Skeletal muscle tissue (tissue), 4 donors: Measurements from ENCODE around the gene PDE1C. TPM values are rescaled to one million over a fixed set of nuclear protein-coding genes. Genes with fewer than 3 reads are reported as not detected.

Source experiments
- H3K27ac ChIP-seq: one replicate; pipeline ENCODE4 v1.7.0; 2013; ENCODE audit warnings: mild to moderate bottlenecking, low read depth, low read length, inconsistent platforms
- H3K27me3 ChIP-seq, 3 donors: one replicate each; pipeline ENCODE4 v1.7.0; 2013; ENCODE audit warnings: low read length in 3 of 3; ENCODE audit not compliant: control insufficient read depth in 3 of 3, insufficient read depth in 3 of 3
- H3K36me3 ChIP-seq, 3 donors: one replicate each; pipeline ENCODE4 v1.7.0; 2013; ENCODE audit warnings: low read length in 3 of 3; ENCODE audit not compliant: control insufficient read depth in 3 of 3, insufficient read depth in 3 of 3
- H3K4me1 ChIP-seq, 3 donors: one replicate each; pipeline ENCODE4 v1.7.0; 2013; ENCODE audit warnings: low read length in 3 of 3, mild to moderate bottlenecking in 3 of 3; ENCODE audit not compliant: control insufficient read depth in 3 of 3, insufficient read depth in 3 of 3
- H3K4me3 ChIP-seq, 3 donors: one replicate each; pipeline ENCODE4 v1.7.0; 2013; ENCODE audit warnings: low read length in 3 of 3
- H3K9ac ChIP-seq, 3 donors: one replicate each; pipeline ENCODE4 v1.7.0; 2013; ENCODE audit warnings: low read length in 3 of 3, mild to moderate bottlenecking in 3 of 3, moderate library complexity in 2 of 3, low read depth in 1 of 3
- H3K9me3 ChIP-seq, 3 donors: one replicate each; pipeline ENCODE4 v1.7.0; 2013; ENCODE audit warnings: low read length in 3 of 3; ENCODE audit not compliant: control insufficient read depth in 3 of 3
- total RNA-seq: library from RNA; depleted of rRNA; stranded (reverse); fragments of >200 nt; gene quantifications from one replicate; pipeline ENCODE4 v1.2.3, GENCODE V29; 2014
- donor health status: Osteomylitis.

Gene PDE1C
- total RNA-seq, 1 donor from 2014 or later, result 2.1 TPM

GRCh38 chr7:31873816-31874597 is 196.2 kb downstream of the PDE1C start:
- Histone ChIP-seq H3K4me3 (no peak overlapping the region), H3K4me1 (no peaks in the 10 kb centered on the region), H3K9me3 (peaks cover 0 to 2% (median 0%) of the 10 kb centered on the region in 3 donors), H3K36me3 (no peaks in the 10 kb centered on the region), H3K27ac (no peak overlapping the region), H3K9ac (no peak overlapping the region), H3K27me3 (no peaks in the 10 kb centered on the region)

- H3K9ac ChIP-seq, result no peak overlapping the region
- H3K4me3 ChIP-seq, result no peak overlapping the region
- H3K36me3 ChIP-seq, result no peaks in the 10 kb centered on the region
- no peaks in the 10 kb centered on the region for H3K27me3 ChIP-seq
- H3K4me1 ChIP-seq, result no peaks in the 10 kb centered on the region
- H3K27ac ChIP-seq, result no peak overlapping the region
- peaks cover 0 to 2% (median 0%) of the 10 kb centered on the region in 3 donors for H3K9me3 ChIP-seq
These were observed 197.4 kb downstream of the PDE1C start for GRCh38 chr7:31872545-31873370.

GRCh38 chr7:31864646-31865045 is 205.6 kb downstream of the PDE1C start:
- H3K27ac ChIP-seq, result no peak overlapping the region
- H3K27me3 ChIP-seq, result no peaks in the 10 kb centered on the region
- no peaks in the 10 kb centered on the region for H3K36me3 ChIP-seq
- no peak overlapping the region for H3K4me3 ChIP-seq
- H3K9me3 ChIP-seq, result no peaks in the 10 kb centered on the region
- H3K9ac ChIP-seq, result no peak overlapping the region
- H3K4me1 ChIP-seq, result no peaks in the 10 kb centered on the region

- H3K4me1 ChIP-seq, result no peaks in the 10 kb centered on the region
- H3K36me3 ChIP-seq, result no peaks in the 10 kb centered on the region
- H3K9ac ChIP-seq, result no peak overlapping the region
- no peak overlapping the region for H3K27ac ChIP-seq
- no peaks in the 10 kb centered on the region for H3K9me3 ChIP-seq
- H3K4me3 ChIP-seq, result no peak overlapping the region
- H3K27me3 ChIP-seq, result no peaks in the 10 kb centered on the region
These were observed 209.3 kb downstream of the PDE1C start for GRCh38 chr7:31860925-31861324.

GRCh38 chr7:31858055-31858454 is 212.2 kb downstream of the PDE1C start:
- Histone ChIP-seq H3K9me3 (no peaks in the 10 kb centered on the region), H3K27ac (no peak overlapping the region), H3K4me3 (no peak overlapping the region), H3K36me3 (no peaks in the 10 kb centered on the region), H3K4me1 (no peaks in the 10 kb centered on the region), H3K27me3 (no peaks in the 10 kb centered on the region), H3K9ac (no peak overlapping the region)

- no peak overlapping the region for H3K27ac ChIP-seq
- H3K9me3 ChIP-seq, result no peaks in the 10 kb centered on the region
- H3K9ac ChIP-seq, result no peak overlapping the region
- H3K4me1 ChIP-seq, result no peaks in the 10 kb centered on the region
- no peak overlapping the region for H3K4me3 ChIP-seq
- no peaks in the 10 kb centered on the region for H3K27me3 ChIP-seq
- H3K36me3 ChIP-seq, result no peaks in the 10 kb centered on the region
These were observed 213.0 kb downstream of the PDE1C start for GRCh38 chr7:31857172-31857571.

GRCh38 chr7:31856337-31856736 is 213.9 kb downstream of the PDE1C start:
- H3K4me1 ChIP-seq, result no peaks in the 10 kb centered on the region
- H3K9me3 ChIP-seq, result no peaks in the 10 kb centered on the region

GRCh38 chr7:31855530-31855929 is 214.7 kb downstream of the PDE1C start:
- no peaks in the 10 kb centered on the region for H3K4me1 ChIP-seq
- H3K27me3 ChIP-seq, result no peaks in the 10 kb centered on the region
- H3K27ac ChIP-seq, result no peak overlapping the region
- H3K4me3 ChIP-seq, result no peak overlapping the region
- no peaks in the 10 kb centered on the region for H3K9me3 ChIP-seq
- H3K36me3 ChIP-seq, result no peaks in the 10 kb centered on the region
- no peak overlapping the region for H3K9ac ChIP-seq

More at GRCh38 chr7:31856337-31856736, 213.9 kb downstream of the PDE1C start:
- no peak overlapping the region for H3K27ac ChIP-seq
- H3K36me3 ChIP-seq, result no peaks in the 10 kb centered on the region
- no peak overlapping the region for H3K9ac ChIP-seq
- H3K27me3 ChIP-seq, result no peaks in the 10 kb centered on the region
- H3K4me3 ChIP-seq, result no peak overlapping the region

GRCh38 chr7:31853380-31853779 is 216.8 kb downstream of the PDE1C start:
- H3K4me1 ChIP-seq, result no peaks in the 10 kb centered on the region
- H3K27ac ChIP-seq, result no peak overlapping the region
- no peaks in the 10 kb centered on the region for H3K27me3 ChIP-seq
- H3K9ac ChIP-seq, result no peak overlapping the region
- no peaks in the 10 kb centered on the region for H3K36me3 ChIP-seq
- no peak overlapping the region for H3K4me3 ChIP-seq
- no peaks in the 10 kb centered on the region for H3K9me3 ChIP-seq

GRCh38 chr7:31852462-31852861 is 217.7 kb downstream of the PDE1C start:
- H3K4me1 ChIP-seq, result no peaks in the 10 kb centered on the region
- H3K36me3 ChIP-seq, result no peaks in the 10 kb centered on the region
- no peaks in the 10 kb centered on the region for H3K9me3 ChIP-seq
- H3K27ac ChIP-seq, result no peak overlapping the region
- no peaks in the 10 kb centered on the region for H3K27me3 ChIP-seq
- no peak overlapping the region for H3K4me3 ChIP-seq
- H3K9ac ChIP-seq, result no peak overlapping the region
